ENCODE data around the gene LSM12.
"Not testable (repeated sequence)": the region's sequence is repeated elsewhere in the genome, so short reads cannot be mapped to it uniquely, and the experiment has no call there.

The LSM12 gene

DNA sequence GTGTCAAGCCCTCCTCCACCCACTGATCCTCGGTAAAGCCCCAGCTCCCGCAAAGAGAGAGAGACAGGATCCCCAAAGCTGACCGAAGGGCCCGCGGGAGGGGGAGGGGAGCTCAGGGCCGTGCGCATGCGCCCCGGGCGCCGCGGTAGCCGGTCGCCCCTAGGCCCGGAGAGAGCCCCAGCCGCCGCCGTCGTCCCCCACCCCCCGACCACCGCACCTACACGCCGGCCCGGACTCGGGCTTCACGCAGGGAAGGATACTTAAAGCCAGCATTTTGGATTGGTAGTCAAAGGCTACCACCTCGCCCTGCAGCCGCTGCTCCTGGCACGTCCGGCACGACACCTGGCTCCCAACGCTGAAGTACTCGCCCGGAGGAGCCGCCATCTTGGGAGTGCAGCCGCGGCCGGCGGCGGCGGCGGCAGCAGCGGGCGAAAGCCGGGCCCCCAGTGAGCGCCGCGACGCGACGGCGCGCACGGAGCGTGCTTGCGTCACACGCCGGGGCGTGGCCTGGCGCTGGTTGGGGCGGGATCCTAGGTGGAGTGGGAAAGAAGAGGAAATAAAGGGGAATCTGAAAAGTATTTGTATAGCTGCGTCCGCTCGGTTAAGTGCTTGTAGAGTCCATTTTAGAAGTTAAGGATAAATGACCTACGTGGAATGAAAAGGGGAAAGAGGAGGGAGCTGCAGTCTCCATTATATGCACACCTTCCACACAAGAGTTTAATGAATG, at the start of gene LSM12:
Gene LSM12 (minus strand): TSS at position 468 of the 727 bp plus-strand sequence. CDS start 84 bp downstream, at position 384.
- peak; percentile 92 for DNase-seq (ENCODE audit: low spot score)

DNA sequence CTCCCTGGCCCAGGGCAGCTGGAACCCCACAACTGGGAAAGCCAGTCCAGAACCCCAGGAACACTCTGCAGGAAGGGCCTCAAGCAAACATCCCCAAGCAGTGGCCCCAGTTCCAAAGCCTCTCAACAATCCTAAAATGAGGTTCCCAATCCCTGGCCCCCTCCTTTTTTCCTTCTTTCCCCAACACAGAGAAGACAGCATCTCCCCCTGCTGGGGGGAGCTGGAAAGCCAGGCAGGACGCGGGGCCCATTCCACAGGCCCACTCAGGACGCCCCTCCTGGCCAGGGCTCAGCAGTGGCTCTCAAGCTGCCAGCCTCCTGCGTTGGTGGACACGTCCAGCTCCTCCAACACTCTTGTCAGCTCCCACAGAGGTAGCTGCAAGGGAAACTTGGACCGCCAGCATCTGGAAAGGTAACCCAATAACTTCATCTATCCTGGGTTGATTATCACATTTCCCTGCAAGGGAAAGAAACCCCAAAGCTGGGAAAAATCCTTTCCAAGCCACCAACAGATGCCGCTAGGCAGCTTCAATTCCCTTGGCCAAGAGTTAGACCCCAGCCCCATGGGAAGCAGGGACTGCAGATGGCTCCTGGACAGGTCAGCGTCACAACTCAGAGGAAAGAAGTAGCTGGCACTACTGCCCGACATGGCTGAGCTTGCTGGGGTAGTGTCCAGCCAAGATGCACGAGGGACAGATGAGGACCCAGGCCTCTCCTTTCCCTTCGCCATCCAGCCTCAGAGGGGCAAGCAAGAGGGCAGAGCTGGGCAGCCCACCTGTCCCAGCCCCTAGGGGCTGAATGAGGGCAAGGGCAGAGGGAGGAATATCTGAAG, 49.3 kb upstream of the LSM12 start:
- peak; percentile 72 for DNase-seq (ENCODE audit: low spot score)

DNA sequence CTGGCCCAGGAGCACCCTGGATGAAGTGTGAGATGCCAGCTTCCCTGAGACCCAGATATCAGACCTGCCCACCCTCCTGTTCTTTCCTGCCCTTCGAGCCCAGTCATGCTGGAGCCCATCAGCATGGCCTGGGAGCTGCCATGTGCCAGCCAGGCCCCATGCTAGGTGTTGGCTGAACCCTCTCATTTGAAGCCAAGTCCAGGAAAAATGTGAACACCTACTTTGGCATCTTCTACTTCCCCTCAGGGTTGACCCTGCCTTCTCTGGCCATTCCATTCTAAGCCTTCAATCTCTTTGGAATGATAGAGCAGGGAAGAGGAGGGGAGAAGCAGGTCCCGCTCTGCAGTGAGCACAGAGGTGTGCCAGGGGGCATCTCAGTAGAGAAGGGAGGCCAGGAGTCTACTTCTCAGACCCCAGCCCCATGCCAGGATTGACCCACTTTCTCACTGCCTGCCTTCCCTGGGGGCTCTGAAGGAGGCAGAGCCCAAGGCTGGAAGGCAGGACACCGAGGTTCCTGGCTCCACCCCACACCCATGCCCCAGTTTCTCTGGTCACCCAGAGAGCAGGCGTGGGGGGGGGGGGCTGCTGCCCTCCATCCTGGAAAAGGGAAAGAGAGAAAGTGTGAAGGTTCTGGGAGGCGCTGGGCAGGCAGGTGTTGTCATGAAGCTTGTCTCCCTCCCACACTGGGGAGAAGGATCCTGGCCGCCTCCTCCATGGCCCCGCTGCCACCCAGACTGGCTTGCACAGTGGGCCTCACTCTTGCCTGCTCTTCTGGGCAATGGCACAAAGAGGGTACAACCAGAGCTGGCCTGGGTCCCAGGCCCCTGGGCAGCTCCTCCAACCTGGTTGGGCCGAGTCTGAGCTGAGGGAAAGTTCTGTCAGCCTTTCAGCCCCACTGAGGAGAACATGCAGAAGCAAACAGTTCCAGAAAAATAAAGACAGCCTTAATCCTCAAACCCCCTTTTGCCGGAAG, 47.7 kb upstream of the LSM12 start:
- DNase-seq (ENCODE audit: low spot score) = no peak

DNA sequence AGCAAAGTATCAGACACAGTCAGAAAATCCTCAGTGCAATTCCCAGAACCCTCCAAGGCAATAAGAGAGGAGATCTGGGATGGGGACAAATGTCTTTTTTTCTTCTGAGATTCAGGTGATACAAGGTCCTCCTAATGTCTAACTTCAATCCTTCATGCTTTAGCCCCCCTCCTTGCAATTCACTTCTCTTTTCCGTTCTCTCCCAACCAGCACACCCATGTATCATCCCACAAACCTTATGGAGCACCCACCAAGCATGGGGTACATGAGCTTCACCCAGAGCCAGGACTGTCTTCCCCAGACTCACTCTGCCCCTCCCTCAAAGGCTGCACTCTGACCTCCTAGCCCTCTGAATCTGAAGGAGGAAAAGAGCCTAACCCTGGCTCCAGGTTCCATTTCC, 46.9 kb upstream of the LSM12 start:
- no peak for DNase-seq (ENCODE audit: low spot score)

DNA sequence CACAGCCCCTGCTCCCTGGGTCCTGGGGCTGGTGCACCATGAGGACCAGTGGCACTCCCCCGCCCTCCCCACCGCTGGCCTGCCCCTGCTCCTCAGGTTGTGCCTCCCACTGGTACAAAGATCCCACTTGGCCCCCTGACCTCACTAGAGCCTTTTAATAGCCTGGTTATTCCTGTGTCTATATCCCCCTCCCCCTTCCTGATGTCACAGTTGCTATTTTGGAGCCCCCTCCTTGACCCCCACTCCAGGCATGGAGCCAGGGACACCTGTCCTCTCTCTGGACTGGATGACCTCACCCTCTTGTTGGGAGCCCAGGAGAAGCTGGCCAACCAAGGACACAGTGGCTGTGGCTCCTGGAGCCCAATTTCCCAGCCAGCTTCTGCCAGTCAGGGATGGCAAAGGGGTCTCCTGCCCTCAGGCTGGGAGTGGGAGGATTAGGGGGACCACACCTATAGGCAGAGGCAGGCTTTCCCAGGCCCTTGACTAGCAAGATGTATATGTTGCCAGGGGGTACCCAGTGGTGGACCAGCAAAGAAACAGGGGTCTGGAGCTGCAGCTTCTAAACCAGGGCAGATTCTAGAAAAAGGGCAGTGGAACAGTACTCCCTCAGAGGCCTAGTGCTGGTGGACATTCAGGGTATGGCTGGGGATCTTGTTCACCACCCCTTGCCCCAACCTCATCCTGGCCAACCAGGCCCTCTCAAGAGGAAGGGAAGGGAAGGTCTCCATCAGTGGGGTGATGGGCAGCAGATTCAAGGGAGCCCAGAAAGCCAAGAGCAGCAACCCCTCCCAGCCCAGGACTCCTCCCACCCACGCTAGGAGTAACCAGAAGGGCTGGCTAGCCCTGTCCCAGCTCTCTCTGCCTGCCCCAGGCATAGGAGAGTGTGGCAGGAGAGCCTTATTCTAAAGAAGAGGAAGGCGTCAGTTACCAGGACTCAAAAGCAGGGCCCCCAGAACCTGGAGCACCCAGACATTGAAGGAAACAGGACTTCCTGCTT, 46.1 kb upstream of the LSM12 start:
- DNase-seq (ENCODE audit: low spot score) = no peak

DNA sequence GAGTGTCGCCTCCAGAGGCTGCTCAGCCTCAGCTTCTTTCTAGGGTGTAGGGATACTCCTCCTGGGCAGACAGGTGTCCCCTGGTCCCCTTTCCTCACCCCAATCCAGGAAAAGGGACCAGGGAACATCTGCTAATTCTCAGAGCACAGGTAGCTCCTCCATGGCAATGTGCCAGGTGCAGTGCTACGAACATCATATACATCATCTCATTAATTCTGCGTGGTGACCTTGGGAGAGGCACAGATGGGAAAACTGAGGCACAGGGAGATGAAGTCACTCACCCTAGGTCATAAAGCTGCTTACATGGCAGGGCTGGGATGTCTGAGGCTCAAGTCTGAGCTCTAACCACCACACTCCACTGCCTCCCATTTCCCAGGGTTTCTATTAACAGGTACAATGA, 45.3 kb upstream of the LSM12 start:
- no peak for DNase-seq (ENCODE audit: low spot score)

DNA sequence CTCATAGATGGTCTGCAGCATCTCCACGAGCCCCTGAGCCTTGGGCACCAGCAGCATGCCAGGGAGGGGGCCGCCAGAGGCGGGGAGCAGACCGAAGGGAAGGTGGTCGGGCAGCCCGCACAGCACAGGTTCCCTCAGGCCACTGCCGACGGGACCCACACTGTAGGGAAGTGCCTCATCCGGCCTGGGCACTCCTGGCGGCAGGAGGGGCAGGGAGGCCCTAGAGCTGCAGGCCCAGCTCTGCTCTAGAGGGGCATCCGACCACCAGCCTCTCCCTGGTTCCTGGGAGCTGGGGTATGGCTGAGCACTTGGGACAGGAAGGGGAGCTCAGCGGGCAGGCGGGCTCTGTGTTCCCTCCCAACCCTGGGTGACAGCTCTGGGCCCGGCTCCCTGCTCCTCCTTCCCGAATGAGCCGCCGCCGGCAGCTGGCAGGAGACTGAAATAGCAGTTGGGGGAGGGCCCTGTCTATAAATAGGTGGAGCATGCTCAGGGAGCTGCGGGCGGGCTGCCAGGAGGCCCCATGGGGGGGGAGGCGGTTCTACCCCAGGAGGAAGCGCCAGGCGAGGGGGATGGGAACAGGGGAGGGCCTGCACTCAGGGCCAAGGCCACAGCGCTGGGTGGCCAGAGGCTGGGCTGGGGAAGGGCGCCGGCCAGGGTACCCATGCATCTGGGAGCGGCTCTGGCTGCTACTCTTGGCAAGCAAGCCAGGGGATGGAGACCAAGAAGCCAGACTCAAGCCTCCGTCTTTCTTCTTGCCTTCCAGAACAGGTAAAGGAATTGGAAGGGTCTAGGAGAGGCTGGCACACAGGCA, 44.6 kb upstream of the LSM12 start:
- peak; percentile 91 for DNase-seq (ENCODE audit: low spot score)

DNA sequence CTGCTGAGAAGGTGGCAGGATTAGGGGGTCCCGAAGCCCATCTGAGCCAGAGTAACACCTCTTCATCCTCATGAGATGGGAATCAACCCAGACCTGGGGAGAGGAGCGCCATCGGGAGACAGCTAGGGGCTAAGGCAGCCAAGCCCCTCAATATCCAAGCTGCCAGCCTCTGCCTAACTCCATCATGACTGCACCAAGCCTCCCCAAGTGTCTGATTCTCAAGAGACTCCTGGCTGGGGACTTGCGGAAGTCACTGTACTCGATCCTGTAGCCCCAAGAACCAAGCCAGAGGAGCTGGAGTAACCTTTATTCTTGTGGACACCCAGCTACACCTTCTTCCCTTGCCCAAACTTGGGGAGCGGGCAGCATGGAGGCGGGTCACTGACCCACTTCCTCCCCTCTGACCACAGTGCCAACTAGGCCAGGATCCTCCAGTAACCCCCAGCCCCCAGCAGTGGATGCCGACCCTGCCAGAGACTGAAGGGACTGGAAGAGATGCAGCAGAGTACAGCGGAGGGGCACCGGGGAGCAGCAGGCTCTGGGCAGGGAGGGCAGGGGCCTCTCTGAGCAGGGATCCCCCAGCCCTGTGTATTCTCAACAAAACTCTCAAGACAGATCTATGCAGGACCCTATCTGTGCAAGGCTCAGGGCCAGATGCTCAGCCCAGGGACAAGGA, 43.7 kb upstream of the LSM12 start:
- no peak for DNase-seq (ENCODE audit: low spot score)

DNA sequence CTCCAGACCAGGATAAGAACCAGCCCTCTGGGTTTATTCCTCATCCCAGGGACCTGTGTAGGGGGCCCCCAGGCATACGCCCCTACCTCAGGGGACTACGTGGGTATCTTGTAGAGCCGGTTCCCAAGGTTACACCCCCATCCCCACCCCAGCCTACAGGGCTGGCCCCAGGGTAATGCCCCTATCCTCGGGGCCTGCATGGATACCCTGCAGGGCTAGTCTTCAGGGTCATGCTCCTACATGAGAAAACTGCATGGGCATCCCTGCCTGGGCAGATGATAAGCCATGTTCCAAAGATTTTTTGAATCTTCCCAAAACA, 42.8 kb upstream of the LSM12 start:
- DNase-seq (ENCODE audit: low spot score) = no peak

DNA sequence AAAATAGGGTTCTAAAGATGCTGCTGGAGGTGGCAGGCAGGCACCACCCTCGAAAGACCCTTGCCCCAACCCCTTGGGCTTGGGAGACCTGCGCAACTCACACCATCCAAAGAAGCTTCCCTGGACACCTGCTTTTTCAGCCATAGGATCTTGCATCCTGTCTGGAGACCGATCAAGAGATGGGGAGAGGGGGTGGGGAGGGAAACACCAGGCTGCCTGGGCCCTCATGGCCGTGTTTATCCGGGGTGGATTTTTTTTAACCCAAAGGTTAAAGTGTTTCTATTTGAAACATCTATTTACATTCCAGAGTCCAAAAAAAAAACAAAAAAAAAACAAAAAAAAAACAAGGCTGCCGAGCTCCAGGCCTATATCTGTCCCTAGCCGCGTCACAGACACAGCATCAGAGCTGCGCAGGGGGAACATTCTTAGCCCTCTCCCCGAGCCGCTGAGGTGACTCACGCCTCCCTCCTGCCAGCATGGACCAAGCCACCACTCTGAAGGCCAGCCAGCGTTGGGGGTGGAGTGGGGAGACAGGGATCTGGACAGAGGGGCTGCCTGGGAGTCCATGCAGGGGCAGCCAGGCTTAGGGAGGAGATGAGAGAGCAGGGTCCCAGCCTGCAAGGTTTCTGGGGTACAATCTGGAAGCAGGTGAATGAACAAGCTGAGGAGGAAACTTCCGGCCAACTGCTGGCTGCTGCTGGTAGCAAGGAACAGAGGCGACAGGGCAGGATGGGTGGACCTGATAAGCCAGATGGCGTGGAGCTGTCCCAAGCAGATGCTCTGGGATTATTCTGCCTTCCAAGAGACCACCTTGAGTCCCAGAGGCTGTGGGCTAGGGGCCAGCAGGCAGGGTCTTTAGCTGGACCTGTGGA, 42.2 kb upstream of the LSM12 start:
- no peak for DNase-seq (ENCODE audit: low spot score)

DNA sequence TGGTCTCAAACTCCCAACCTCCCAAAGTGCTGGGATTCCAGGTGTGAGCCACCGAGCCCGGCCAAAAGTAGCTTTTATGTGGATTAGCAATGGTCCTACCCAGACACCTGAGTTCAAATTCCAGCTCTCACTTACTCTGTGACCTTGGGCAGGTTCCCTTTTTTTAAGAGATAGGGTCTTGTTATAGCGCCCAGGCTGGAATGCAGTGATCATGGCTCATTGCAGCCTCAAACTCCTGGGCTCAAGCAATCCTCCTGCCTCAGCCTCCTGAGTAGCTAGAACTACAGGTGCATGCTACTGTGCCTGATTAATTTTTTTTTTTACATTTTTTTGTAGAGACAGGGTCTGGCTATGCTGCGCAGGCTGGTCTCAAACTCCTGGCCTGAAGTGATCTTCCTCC, 40.3 kb upstream of the LSM12 start:
- no peak for DNase-seq (ENCODE audit: low spot score)

DNA sequence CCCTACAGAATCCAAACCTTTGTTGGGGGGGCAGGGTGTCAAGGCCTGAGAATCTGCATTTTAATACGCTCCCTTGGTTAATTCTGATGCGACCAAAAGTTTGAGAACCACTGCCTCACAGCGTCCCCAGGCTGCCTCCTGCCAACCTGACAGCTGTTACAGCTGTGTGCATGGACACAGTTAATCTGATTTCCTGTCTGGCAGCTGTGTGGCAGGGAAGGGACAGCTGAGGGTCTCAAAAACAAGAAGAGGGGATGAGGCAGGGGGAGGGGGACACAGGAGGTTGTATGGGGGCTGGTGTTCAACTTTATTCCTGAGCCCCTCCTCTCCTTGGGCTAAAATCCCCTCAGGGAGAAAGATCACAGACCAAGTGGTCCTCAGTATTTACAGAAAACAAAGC, 39.5 kb upstream of the LSM12 start:
- no peak for DNase-seq (ENCODE audit: low spot score)

DNA sequence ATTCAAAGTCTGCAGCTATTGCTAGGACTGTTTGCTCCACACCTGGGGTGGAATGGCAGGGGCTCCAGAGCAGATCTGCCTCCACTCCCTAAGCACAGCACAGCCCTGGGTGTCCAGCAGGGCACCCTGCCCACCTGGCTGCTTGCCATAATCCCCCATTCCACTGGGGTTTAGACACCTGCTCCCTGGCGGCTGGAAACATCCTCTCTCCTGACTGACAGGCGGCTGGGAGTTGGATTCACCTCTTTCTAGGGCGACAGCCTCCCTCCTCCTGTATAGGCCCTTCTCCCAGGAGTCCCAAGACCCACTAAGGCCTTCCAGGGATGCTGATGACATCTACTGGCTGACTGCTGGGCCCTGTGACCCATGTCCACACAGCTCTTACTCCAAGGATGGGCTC, 39.0 kb upstream of the LSM12 start:
- no peak for DNase-seq (ENCODE audit: low spot score)

DNA sequence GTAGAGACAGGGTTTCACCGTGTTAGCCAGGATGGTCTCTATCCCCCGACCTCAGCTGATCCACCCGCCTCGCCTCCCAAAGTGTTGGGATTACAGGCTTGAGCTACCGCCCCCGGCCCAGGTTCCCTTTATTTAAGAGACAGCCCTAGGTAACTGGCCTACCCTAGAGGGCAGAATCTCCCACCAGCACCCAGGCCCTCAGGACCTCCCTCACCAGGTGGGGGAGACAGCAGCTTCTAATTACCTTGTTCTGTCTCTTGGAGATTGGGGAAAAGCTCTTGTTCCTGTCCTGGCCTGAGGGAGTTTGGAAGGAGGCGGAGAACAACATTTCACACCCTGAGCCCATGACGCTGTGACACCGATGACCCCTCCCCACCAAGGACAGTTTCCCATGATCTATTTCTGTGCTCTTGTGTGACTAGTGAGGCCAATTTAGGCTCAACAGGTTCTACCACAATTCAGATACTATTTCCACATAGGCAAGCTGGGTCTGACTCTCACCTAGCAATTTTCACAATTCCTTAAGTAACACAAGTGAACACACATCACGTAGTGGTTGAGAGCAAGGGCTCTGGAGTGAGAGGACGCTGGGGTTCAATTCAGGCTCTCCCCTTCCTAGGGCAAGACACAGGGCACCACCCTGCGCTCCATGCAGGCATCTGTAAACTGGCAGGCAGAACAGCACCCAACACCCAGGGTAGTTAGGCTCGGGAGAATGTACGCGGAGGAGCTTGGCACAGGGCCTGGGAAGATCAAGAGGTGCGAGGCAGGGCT, 36.6 kb upstream of the LSM12 start:
- no peak for DNase-seq (ENCODE audit: low spot score)

DNA sequence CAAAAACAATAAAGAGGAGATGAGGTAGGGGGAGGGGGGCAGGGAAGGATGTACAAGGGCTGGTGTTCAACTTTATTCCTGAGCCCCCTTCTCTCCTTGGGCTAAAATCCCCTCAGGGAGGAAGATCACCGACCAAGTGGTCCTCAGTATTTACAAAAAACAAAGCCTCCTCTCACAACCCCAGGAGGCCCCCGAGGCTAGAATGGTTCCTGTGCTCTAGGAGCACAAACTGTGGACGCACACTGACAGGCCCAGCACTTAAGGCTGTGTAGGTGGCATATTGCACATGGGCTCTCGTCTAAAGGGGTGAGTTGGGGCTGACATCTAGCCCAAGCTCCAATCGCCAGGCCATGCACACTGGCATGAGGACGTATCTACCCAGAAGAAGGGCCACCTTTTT, 35.4 kb upstream of the LSM12 start:
- not testable (repeated sequence) for DNase-seq (ENCODE audit: low spot score)

DNA sequence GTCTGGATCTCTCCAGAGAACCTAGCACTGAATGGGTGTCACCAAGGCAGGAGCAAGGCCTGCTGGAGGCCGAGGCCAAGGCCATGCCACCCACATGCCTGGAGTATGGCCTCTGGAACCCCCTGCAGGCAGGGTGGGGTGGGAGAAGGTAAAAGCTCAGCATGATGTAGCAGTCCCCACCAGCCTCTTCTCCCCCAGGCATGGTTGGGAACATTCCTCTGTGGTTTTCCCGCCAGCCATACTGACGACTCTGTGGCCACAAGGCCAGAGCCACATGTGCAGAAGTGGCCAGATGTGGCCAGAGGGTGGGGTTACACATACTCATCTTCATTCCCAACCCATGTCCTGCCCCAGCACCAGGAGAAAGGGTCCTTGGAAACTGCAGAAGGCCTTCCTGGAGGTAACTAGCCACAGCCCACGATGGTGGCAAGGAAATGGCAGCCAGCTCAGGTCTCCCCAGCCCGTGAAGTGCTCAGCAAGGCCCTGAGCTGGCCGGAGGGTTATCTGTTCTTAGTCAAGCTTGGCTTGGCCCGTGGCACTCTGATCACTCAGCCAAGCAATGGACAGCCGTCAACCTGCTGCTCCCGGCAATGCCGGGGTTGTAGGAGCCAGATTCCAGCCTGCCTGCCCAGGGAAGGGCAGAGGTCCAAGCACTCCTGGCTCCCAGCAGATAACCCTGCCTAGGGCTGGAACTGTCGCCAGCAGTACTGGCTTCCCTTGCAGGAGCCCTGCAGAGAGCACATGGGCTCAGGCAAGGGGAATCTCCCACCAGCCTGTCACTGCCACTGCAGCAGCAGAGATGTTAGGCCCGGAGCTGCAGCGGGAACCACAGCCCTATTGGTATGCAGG, 30.9 kb upstream of the LSM12 start:
- DNase-seq (ENCODE audit: low spot score) = no peak
